ENCODE measurements around the gene ST6GALNAC6.

- TF ChIP-seq SP1 (IDR thresholded peaks at IDR 0.05) (no peak), ELF4 (IDR thresholded peaks at IDR 0.05) (no peak), FOXM1 (IDR thresholded peaks at IDR 0.05; ENCODE audit: borderline replicate concordance) (no peak), HDGF (IDR thresholded peaks at IDR 0.05; ENCODE audit: borderline replicate concordance) (no peak), SUZ12 (IDR thresholded peaks at IDR 0.05) (no peak), BHLHE40 (IDR thresholded peaks at IDR 0.05; ENCODE audit: borderline replicate concordance) (no peak), TARDBP (IDR thresholded peaks at IDR 0.05) (no peak)
These were observed 45.9 kb upstream of the ST6GALNAC6 start for GRCh38 chr9:127945338-127945737.
